Right lobe of liver (tissue), 4 donors: Measurements from ENCODE around the gene SMCO1.

Source experiments
- CTCF ChIP-seq, 4 donors: fragments of 200-600 bp in 3 of 4; fragments of 450-650 bp in 1 of 4; IDR thresholded peaks; one replicate each; pipeline versions ENCODE4 v1.5.1 to v1.8.0; 2016 to 2022; ENCODE audit warnings: antibody characterized with exemption in 4 of 4, mild to moderate bottlenecking in 2 of 4
- POLR2A ChIP-seq: fragments of 450-650 bp; IDR thresholded peaks from one replicate; pipeline ENCODE4 v1.6.1; 2017; ENCODE audit warnings: antibody characterized with exemption, mild to moderate bottlenecking
- donor health status: DM: no; HTN: no; CAD: no.
- donor health status: DM: no; HTN: no; CAD: no.
- donor health status: DM: no; HTN: yes; CAD: no.

DNA sequence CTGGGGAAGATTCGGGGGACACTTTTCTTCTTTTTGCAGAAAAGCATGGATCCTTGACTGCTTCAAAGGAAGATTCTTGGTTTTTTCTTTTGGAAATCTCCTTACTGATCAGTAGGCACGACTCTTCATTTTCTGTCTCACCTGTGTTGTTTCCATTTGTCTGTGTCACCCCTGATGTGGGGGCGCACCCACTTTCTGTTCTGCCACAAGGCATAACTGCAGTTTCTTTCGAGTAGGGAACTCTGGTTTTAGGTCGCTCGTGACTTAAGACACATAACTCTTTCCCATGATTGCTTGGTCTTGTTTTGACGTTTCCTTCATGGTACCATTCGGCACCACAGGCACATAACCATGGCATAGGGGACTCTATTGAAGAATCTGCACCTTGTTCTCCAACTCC, 42.9 kb downstream of the SMCO1 start:
- TF ChIP-seq CTCF (IDR thresholded peaks at IDR 0.05), result no peak
- TF ChIP-seq POLR2A, result no peak
